Colonic mucosa (tissue), 4 donors: ENCODE data around the gene RHOBTB1. TPM values are rescaled to one million over a fixed set of nuclear protein-coding genes. Genes with fewer than 3 reads are reported as not detected.

Source experiments
- DNase-seq: peaks from one replicate; pipeline ENCODE4 v3.0.0-alpha.2; 2020
- H3K27ac ChIP-seq: fragments of 200-600 bp; one replicate; pipeline ENCODE4 v1.8.0; 2021
- H3K27me3 ChIP-seq: fragments of 200-600 bp; one replicate; pipeline ENCODE4 v1.8.0; 2021
- H3K36me3 ChIP-seq: fragments of 200-600 bp; one replicate; pipeline ENCODE4 v1.8.0; 2021
- H3K4me1 ChIP-seq: fragments of 200-600 bp; one replicate; pipeline ENCODE4 v1.8.0; 2021; ENCODE audit warnings: mild to moderate bottlenecking
- H3K4me3 ChIP-seq: fragments of 200-600 bp; one replicate; pipeline ENCODE4 v1.8.0; 2021
- H3K9ac ChIP-seq, 2 donors: one replicate each; pipeline ENCODE4 v1.7.0; 2013; ENCODE audit warnings: control low read depth in 2 of 2, low read depth in 2 of 2, low read length in 2 of 2
- H3K9me3 ChIP-seq: fragments of 200-600 bp; one replicate; pipeline ENCODE4 v1.8.0; 2021
- intact Hi-C: fragments of 100-400 bp; cut with DNase I; formaldehyde crosslinking; loops from one replicate; pipeline ENCODE4 v1.14.1; 2022
- total RNA-seq, 2 donors: library from RNA; stranded (reverse); fragmentation: NEBNext Ultra II Directional in 1 of 2; extraction: Animal tissue kit (Norgen Biotek cat#: 25700) in 1 of 2; gene quantifications; one replicate each; pipeline ENCODE4 v1.2.1, GENCODE V29; 2021
- TF ChIP-seq, protein P1 (sequence below): fragments of 200-600 bp; IDR thresholded peaks from one replicate; pipeline ENCODE4 v1.8.0; 2022; ENCODE audit warnings: antibody characterized with exemption, mild to moderate bottlenecking
- donor health status: healthy.
- donor health status: DM: no; HTN: no; CAD: no.
- donor health status: DM: no; HTN: no; CAD: no.

RHOBTB1 gene
- total RNA-seq, 2 donors from 2014 or later: 2.5 to 4.9 TPM

- no peak overlapping the region for H3K9ac ChIP-seq
- intact Hi-C loops: no loop called here
- TF ChIP-seq, protein P1, sequence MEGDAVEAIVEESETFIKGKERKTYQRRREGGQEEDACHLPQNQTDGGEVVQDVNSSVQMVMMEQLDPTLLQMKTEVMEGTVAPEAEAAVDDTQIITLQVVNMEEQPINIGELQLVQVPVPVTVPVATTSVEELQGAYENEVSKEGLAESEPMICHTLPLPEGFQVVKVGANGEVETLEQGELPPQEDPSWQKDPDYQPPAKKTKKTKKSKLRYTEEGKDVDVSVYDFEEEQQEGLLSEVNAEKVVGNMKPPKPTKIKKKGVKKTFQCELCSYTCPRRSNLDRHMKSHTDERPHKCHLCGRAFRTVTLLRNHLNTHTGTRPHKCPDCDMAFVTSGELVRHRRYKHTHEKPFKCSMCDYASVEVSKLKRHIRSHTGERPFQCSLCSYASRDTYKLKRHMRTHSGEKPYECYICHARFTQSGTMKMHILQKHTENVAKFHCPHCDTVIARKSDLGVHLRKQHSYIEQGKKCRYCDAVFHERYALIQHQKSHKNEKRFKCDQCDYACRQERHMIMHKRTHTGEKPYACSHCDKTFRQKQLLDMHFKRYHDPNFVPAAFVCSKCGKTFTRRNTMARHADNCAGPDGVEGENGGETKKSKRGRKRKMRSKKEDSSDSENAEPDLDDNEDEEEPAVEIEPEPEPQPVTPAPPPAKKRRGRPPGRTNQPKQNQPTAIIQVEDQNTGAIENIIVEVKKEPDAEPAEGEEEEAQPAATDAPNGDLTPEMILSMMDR: no peak
- DNase-seq: no peak
- H3K4me3 ChIP-seq: no peak overlapping the region
- H3K27me3 ChIP-seq: no peaks in the 10 kb centered on the region
- no peaks in the 10 kb centered on the region for H3K4me1 ChIP-seq
- H3K9me3 ChIP-seq: no peaks in the 10 kb centered on the region
- no peak overlapping the region for H3K27ac ChIP-seq
- no peaks in the 10 kb centered on the region for H3K36me3 ChIP-seq
Observed at GRCh38 chr10:60914690-60915141, 29.3 kb downstream of the RHOBTB1 start.

- no peak overlapping the region for H3K9ac ChIP-seq
- DNase-seq: no peak
- H3K27ac ChIP-seq: no peak overlapping the region
- intact Hi-C loops: no loop called here
- no peaks in the 10 kb centered on the region for H3K36me3 ChIP-seq
- H3K27me3 ChIP-seq: no peaks in the 10 kb centered on the region
- H3K4me3 ChIP-seq: no peak overlapping the region
- TF ChIP-seq, protein P1: no peak
- no peaks in the 10 kb centered on the region for H3K9me3 ChIP-seq
- no peaks in the 10 kb centered on the region for H3K4me1 ChIP-seq
Observed at GRCh38 chr10:60913657-60914056, 30.3 kb downstream of the RHOBTB1 start.

DNA sequence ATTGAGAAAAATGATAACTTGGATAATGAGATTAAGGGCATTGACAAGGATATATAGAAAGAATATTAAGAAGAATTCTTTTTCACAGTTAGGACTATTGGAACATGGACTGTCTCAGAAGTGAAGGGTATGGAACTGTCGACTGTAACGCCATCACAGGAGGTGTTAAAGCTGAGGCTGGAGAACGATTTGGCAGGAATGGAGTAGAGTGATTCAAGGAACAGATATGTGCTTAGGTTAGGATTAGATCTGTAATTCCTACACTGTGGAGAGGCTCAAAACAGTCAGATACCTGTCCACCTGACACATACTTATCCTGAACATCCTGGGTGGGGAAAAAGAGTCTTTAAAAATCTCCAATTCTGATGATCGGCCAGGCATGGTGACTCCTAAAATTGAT, 30.9 kb downstream of the RHOBTB1 start:
- Histone ChIP-seq H3K27me3 (no peaks in the 10 kb centered on the region), H3K27ac (no peak overlapping the region), H3K9ac (no peak overlapping the region), H3K9me3 (no peaks in the 10 kb centered on the region), H3K4me1 (no peaks in the 10 kb centered on the region), H3K36me3 (no peaks in the 10 kb centered on the region), H3K4me3 (no peak overlapping the region)
- TF ChIP-seq, protein P1: no peak
- DNase-seq: no peak
- intact Hi-C loops: no loop called here

GRCh38 chr10:60911715-60912114, 32.3 kb downstream of the RHOBTB1 start:
- TF ChIP-seq, protein P1: no peak
- no peak for DNase-seq
- Histone ChIP-seq H3K27me3 (no peaks in the 10 kb centered on the region), H3K36me3 (no peaks in the 10 kb centered on the region), H3K4me3 (no peak overlapping the region), H3K9ac (no peak overlapping the region), H3K27ac (no peak overlapping the region), H3K4me1 (no peaks in the 10 kb centered on the region), H3K9me3 (no peaks in the 10 kb centered on the region)
- intact Hi-C loops: no loop called here

DNA sequence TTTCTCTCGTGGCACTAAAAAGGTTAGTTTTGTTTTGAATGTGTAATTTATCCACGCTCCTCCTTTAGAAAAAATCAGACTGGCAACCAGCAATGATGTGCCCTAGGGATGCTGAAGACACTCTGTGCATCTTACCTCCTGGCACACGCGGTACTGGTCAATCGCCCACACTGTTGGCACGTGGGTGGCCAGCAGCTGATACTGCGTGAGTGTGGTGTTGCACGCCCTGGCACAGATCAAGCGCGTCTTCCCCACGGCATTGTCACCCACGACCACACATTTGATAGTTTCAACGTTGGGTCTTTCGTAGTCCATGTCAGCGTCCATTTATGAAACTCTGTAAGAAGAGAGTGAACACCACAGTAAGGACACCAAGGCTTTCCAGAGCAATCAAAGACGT, 32.8 kb downstream of the RHOBTB1 start:
- no peaks in the 10 kb centered on the region for H3K9me3 ChIP-seq
- intact Hi-C loops: no loop called here
- no peaks in the 10 kb centered on the region for H3K36me3 ChIP-seq
- H3K4me3 ChIP-seq: no peak overlapping the region
- no peak overlapping the region for H3K27ac ChIP-seq
- H3K27me3 ChIP-seq: no peaks in the 10 kb centered on the region
- TF ChIP-seq, protein P1: no peak
- H3K9ac ChIP-seq: no peak overlapping the region
- no peaks in the 10 kb centered on the region for H3K4me1 ChIP-seq
- no peak for DNase-seq

GRCh38 chr10:60910543-60910942, 33.4 kb downstream of the RHOBTB1 start:
- Histone ChIP-seq H3K27ac (no peak overlapping the region), H3K36me3 (no peaks in the 10 kb centered on the region), H3K27me3 (no peaks in the 10 kb centered on the region), H3K9ac (no peak overlapping the region), H3K4me1 (no peaks in the 10 kb centered on the region), H3K9me3 (no peaks in the 10 kb centered on the region), H3K4me3 (no peak overlapping the region)
- intact Hi-C loops: no loop called here
- TF ChIP-seq, protein P1: no peak
- DNase-seq: no peak
